GM20000 (cell line): ENCODE measurements around the gene IGFL1.
"Not testable (repeated sequence)": the region's sequence is repeated elsewhere in the genome, so short reads cannot be mapped to it uniquely, and the experiment has no call there.

ENCODE experiments used
- DNase-seq: peaks from one replicate; pipeline ENCODE4 v3.0.0; 2012; ENCODE audit warnings: low spot score
- CTCF ChIP-seq: IDR thresholded peaks from 2 replicates; pipeline ENCODE4 v1.5.1; 2012; ENCODE audit warnings: mild to moderate bottlenecking, control low read depth; ENCODE audit errors: extremely low read depth, missing control alignments

IGFL1 gene

GRCh38 chr19:46229442-46229841 is at the start of gene IGFL1:
Gene IGFL1, plus strand, starts transcription at chr19:46229742. Its CDS starts 33 bp downstream, at chr19:46229775.
- no peak for TF ChIP-seq CTCF
- no peak for DNase-seq

GRCh38 chr19:46180701-46181387 is 48.7 kb upstream of the IGFL1 start:
- DNase-seq: no peak

GRCh38 chr19:46181388-46181779 is 48.2 kb upstream of the IGFL1 start:
- no peak for DNase-seq
- no peak for TF ChIP-seq CTCF

More at GRCh38 chr19:46180701-46181387, 48.7 kb upstream of the IGFL1 start:
- no peak for TF ChIP-seq CTCF

GRCh38 chr19:46182476-46182875 is 47.1 kb upstream of the IGFL1 start:
- DNase-seq: no peak
- TF ChIP-seq CTCF: no peak

GRCh38 chr19:46184775-46185710 is 44.5 kb upstream of the IGFL1 start:
- not testable (repeated sequence) for DNase-seq

- DNase-seq: no peak
- TF ChIP-seq CTCF: no peak
Observed at GRCh38 chr19:46186101-46186716, 43.3 kb upstream of the IGFL1 start.

- TF ChIP-seq CTCF: no peak
- DNase-seq: no peak
Observed at GRCh38 chr19:46186717-46187101, 42.8 kb upstream of the IGFL1 start.
